Epithelial cell of esophagus (primary cell): Measurements from ENCODE around the gene RAB31.

Experiments used
- DNase-seq: peaks from one replicate; pipeline ENCODE4 v3.0.0; 2010; ENCODE audit warnings: low read depth
- H3K4me3 ChIP-seq: 2 replicates; pipeline ENCODE4 v1.5.1; 2011; ENCODE audit warnings: mild to moderate bottlenecking, low read length, control low read depth
- CTCF ChIP-seq: IDR thresholded peaks from 2 replicates; pipeline ENCODE4 v1.5.1; 2011; ENCODE audit warnings: low read depth, mild to moderate bottlenecking, low read length, control low read depth, inconsistent platforms; ENCODE audit not compliant: insufficient read depth; ENCODE audit errors: missing control alignments

RAB31 gene

GRCh38 chr18:9910661-9911060, 202.6 kb downstream of the RAB31 start:
- no peak for TF ChIP-seq CTCF
- no peak overlapping the region for H3K4me3 ChIP-seq
- DNase-seq, result no peak

GRCh38 chr18:9911226-9911625, 203.1 kb downstream of the RAB31 start:
- H3K4me3 ChIP-seq, result no peak overlapping the region
- TF ChIP-seq CTCF, result no peak
- DNase-seq, result no peak
